ENCODE results near the gene RAB9A.
"Not testable (repeated sequence)": the region's sequence is repeated elsewhere in the genome, so short reads cannot be mapped to it uniquely, and the experiment has no call there.

The RAB9A gene

DNA sequence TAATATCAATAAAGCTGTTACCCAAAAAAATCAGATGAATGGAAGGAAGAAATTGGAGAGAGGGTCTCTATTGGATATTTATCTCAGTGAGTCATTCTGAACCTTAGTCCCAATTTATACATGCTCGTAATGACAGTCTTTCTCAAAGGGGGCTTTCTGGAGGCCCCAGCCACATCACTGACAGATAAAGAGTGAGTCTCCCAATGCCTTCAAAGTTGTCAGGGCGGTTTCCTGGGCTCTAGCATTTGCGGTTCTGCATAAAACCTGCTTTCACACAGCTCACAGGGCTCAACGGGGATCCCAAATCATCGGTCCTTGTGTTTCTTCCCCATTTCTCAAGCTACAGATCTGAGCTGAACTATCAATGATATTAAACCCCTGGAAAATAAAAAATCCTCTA, 18.7 kb upstream of the RAB9A start:
- DNase-seq, result no peak

- no peak for DNase-seq
Observed at GRCh38 chrX:13673016-13673415, 15.9 kb upstream of the RAB9A start.

DNA sequence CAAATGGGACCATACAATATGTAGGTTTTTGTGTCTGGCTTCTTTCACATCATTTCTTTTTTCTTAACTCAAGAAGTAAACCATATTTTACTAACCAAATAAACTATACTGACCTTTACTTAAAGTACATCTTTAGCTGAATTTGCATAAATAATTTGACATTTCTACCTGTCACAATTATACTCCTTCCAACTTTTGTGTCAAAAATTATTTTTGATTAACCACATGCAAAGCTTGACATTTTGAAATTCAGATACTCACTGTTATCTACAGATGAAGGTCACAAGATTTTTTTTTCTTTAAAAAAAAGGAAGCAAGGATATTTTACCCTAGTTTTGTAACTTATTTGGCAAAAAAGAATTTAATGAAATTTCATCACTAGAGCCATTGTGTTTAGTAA, 12.0 kb upstream of the RAB9A start:
- no peak for DNase-seq

- not testable (repeated sequence) for DNase-seq
Observed at GRCh38 chrX:13679700-13680099, 9.2 kb upstream of the RAB9A start.

DNA sequence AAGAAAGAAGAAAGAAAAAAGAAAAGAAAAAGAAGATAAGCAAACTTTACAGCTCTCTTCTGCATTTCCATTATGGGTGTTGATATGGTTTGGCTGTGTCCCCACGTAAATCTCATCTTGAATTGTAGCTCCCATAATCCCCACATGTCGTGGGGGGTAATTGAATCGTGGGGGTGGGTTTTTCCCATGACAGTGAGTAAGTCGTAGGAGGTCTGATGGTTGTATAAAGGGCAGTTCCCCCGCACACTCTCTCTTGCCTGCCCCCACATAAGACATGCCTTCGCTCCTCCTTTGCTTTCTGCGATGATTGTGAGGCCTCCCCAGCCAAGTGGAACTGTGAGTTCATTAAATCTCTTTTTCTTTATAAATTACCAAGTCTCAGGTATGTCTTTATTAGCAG, 7.3 kb upstream of the RAB9A start:
- DNase-seq, result no peak

- no peak for DNase-seq
Observed at GRCh38 chrX:13684361-13684760, 4.6 kb upstream of the RAB9A start.

GRCh38 chrX:13685126-13685763, 3.7 kb upstream of the RAB9A start:
- no peak for DNase-seq

- DNase-seq, result no peak
Observed at GRCh38 chrX:13687203-13687602, 1.7 kb upstream of the RAB9A start.

- DNase-seq, result peak; percentile 30
Observed at GRCh38 chrX:13688384-13688957, 457 bp upstream of the RAB9A start.

DNA sequence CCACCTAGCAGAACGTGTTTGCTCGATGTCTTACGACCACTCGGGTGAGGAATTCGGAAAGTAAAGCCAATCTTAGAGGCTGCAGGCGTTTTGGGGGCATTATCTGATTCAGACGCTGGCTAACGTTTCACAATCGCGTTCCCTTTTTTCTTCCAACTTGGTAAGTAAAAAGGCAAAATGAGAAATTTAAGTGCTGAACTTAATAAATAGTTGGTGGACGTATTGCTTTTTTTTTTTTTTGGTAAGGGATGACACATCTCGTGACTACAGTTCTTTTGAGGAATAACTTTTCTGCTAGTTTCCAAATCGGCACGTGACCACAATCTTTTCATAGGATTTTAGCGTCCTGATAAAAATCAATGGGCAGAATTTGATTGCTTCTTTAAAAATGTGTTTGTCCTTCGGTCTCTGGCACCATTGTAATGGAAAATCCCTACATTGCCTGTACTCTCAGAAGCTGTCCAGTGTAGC, 848 bp downstream of the RAB9A start:
- DNase-seq, result no peak

DNA sequence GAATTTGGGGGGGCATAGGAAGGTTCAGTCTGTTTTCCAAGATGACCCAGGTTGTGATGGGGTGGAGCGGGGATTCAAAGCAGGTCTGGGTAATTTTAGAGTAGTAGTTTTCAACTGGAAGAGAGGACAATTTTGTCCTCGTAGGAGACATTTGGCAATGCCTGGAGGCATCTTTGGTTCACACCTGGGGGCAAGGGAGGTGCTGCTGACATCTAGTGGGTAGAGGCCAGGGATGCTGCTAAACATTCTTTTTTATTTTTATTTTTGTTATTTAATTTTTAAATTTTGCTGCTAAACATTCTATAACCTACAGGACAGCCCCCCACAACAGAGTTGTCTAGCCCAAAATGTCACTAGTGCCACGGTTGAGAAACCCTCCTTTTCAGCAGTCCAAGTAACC, 1.9 kb downstream of the RAB9A start:
- peak; percentile 36 for DNase-seq

DNA sequence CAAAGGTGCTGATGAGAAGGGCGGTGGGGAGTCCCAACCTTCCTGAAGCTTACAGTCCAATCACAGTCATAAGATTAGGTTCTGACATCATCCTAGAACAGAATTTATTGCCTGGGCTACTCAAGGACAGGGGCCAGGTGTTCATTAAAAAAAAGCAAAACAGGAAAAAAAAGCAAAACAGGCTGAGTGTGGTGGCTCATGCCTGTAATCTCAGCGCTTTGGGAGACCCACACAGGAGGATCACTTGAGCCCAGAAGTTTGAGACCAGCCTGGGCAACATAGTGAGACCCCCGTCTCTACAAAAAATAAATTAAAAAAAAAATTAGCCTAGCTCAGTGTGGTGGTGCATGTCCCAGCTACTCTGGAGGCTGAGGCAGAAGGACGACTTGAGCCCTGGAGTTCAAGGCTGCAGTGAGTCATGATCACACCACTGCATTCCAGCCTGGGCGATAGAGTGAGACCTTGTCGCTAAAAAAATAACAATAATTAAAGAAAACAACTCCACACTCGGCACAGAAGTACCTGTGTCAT, 3.0 kb downstream of the RAB9A start:
- peak; percentile 27 for DNase-seq

GRCh38 chrX:13692771-13693231, 3.9 kb downstream of the RAB9A start:
- DNase-seq, result no peak

GRCh38 chrX:13693341-13693961, 4.5 kb downstream of the RAB9A start:
- DNase-seq, result no peak

DNA sequence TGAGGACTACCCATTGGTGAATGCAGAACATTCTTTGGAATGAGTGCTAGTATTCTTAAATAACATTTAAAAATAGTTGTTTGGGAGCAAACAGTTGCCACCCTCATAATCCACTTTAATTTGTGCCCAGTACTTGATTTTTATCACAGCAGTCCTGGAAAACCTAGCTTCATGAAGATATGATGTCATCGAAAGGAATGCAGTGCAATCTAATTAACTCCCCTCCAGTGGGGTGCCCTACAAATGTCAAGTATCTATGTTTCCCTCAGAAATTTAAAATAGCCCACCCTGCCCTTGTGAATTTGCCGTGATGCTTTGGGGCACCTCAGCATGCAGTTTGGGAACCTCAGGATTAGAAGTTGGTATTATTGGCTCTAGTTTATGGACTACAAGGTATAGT, 5.4 kb downstream of the RAB9A start:
- no peak for DNase-seq

GRCh38 chrX:13694983-13695382, 6.1 kb downstream of the RAB9A start:
- DNase-seq, result no peak

DNA sequence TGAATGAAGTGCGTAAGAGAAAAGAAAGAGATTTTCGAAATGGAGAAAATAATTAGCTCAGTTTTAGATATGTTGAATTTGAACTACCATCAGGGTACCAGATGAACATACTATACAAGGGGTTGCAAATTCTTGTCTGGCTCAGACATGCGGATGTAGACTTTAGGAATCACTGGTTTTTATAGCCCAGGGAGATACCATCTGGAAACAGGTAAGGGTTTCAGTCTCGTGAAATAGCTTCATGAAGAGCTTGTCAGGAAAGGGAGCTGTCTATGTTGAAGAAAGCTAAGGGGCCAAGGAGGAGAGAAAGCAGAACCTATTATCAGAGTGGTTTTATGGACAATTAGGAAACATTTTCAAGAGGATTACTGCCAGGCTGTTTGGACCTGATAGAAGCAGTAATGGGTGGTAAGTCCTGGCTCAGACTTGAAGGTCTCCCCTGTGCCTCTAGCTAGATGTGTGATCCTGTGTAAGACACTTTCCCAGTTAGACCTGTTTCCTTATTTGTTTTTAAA, 6.7 kb downstream of the RAB9A start:
- no peak for DNase-seq

GRCh38 chrX:13697455-13697854, 8.5 kb downstream of the RAB9A start:
- peak; percentile 23 for DNase-seq

DNA sequence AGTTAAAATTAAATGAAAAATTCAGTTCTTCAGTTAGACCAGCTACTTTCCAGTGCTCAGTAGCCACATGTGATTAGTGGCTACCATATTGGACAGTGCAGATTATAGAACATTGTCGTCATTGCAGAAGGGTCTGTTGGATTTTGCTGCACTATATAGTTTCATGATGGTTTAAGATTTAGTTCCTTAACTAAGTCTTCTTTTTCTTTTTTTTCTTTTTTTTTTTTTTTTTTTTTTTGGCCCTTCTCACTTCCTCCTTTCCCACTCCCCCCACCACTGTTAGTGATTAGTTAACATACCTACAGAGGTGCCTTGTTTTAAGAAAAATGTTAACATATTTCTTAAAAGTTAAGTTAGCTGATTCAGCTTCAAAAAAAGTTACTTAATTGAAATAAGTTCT, 9.0 kb downstream of the RAB9A start:
- DNase-seq, result no peak

GRCh38 chrX:13698432-13698831, 9.5 kb downstream of the RAB9A start:
- DNase-seq, result no peak

DNA sequence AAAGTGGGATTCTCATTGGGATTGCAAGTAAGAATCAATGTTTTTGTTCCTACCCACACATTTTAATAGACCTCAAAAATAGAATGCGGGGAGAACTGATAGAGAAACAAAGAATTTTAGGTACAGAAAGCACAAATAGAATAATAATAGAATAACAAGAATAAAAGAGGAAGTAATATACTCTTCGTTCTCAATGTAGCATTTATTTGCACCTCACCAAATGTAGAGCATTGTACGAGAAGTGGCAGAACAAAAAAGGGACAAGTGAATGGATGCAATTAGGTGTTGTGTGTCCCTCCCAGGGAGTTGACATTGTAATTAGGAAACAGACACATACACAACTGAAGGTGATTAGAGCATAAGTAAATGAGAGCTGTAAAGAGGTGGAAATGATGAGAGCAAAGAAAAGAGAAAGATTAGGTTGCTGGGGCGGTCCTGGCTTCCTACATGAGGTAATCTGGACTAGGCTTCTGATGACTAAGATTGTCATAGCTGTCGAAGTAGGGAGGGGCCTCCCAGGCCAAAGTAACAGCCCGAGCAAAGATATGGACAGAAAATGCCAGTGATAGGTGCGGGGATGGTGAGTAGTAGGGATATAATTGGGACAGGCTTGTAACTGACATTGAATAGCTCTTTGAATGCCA, 10.4 kb downstream of the RAB9A start:
- no peak for DNase-seq

- DNase-seq, result no peak
Observed at GRCh38 chrX:13700380-13700779, 11.5 kb downstream of the RAB9A start.

DNA sequence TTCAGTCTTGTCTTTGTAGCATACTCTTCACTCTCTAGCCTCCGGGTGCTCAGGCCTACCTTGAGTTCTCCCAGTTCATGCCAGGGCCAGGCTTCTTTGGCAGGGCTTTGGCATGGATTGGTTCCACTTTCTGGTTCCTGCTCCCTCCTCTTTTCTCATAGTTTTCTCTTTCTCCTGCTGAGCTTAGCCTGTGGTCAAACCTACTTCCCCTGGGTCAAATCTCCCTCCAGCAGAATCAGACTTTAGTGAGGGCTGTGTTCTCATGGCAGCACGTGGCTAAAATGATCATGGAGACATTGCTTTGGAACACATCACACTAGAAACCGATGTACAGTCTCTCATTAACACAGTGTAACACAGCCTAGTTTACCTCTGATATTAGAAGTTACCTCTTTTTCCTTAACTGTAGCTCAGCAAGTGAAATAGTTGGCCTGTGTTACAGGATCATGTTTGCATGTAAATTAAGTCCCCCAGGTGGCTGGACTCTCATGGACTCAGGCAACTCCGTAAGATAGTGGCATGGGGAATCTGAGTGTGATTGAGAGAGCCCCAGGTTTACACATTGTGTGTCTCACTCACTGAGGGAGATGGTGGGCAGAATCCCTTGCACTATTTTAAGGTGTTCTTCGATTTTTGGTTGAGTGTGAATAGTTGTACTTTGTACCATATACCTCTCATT, 13.3 kb downstream of the RAB9A start:
- DNase-seq, result no peak

All from CD4-positive, alpha-beta T cell treated with Interleukin-17A for 1 hour (primary cell).